NCI-H526 (cell line): ENCODE results near the gene TDRD7.

Source experiments
- DNase-seq, 2 experiments: peaks; one replicate each; lab custom pipeline; 2025; lab: John Stamatoyannopoulos, UW

TDRD7 gene

GRCh38 chr9:97527626-97528528 lies 116.0 kb downstream of the TDRD7 start:
- no peak for DNase-seq

GRCh38 chr9:97528529-97529230 lies 116.8 kb downstream of the TDRD7 start:
- no peak for DNase-seq

- no peak for DNase-seq
These were observed 117.6 kb downstream of the TDRD7 start for GRCh38 chr9:97529363-97530076.

- no peak for DNase-seq
These were observed 120.0 kb downstream of the TDRD7 start for GRCh38 chr9:97531888-97532376.

- no peak for DNase-seq
These were observed 122.3 kb downstream of the TDRD7 start for GRCh38 chr9:97534185-97534584.

- DNase-seq = no peak
These were observed 123.2 kb downstream of the TDRD7 start for GRCh38 chr9:97534961-97535594.

- no peak for DNase-seq
These were observed 123.9 kb downstream of the TDRD7 start for GRCh38 chr9:97535771-97536170.

GRCh38 chr9:97536480-97536879 lies 124.6 kb downstream of the TDRD7 start:
- DNase-seq = no peak

GRCh38 chr9:97543561-97543960 lies 131.7 kb downstream of the TDRD7 start:
- DNase-seq = no peak

GRCh38 chr9:97545486-97545885 lies 133.6 kb downstream of the TDRD7 start:
- DNase-seq = no peak
